22Rv1 (cell line): ENCODE measurements around the gene FBXW8.

Experiments used
- ZFX ChIP-seq: fragments of 450-650 bp; IDR thresholded peaks from 2 replicates; pipeline ENCODE4 v1.6.1; 2017; ENCODE audit warnings: antibody characterized with exemption, borderline replicate concordance
- TF ChIP-seq, protein P1 (sequence below): fragments of 450-650 bp; IDR thresholded peaks from 2 replicates; pipeline ENCODE4 v1.5.1; 2017; ENCODE audit warnings: mild to moderate bottlenecking

DNA sequence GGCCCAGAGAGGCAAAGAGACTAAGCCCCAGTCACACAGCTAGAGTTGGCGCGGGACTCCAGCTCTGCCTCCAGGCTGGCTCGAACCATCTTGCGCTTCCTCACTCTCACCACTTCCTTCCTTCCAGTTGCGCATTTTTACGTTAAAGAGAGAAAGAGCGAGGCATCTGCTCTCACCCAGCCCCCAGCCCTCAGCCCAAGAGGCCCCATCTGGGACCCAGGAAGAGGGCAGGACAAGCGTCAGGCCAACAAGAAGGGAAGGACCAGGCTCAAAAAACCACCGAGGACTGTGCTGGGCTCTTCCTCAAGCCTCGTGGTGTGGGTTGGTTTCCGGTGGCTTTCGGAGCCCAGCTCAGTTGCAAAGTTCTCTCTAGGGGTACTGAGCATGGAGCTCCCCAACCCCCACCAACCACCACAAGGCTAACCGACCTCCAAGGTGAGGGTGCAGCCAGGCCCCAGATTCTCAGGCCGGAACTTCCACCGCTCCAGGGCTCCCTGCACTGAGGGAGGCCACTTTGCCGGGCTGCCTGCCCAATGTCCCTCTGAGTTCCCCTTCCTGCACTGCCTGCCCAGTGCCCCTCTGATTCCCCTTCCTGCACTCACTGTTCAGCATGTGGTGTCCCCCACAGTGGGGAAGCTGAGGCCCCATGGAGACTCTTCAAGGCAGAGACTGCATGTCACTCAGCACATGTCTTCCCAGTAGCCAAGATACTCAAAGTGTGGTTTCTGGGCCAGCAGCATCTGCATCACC, 152.6 kb downstream of the FBXW8 start:
- TF ChIP-seq, protein P1, sequence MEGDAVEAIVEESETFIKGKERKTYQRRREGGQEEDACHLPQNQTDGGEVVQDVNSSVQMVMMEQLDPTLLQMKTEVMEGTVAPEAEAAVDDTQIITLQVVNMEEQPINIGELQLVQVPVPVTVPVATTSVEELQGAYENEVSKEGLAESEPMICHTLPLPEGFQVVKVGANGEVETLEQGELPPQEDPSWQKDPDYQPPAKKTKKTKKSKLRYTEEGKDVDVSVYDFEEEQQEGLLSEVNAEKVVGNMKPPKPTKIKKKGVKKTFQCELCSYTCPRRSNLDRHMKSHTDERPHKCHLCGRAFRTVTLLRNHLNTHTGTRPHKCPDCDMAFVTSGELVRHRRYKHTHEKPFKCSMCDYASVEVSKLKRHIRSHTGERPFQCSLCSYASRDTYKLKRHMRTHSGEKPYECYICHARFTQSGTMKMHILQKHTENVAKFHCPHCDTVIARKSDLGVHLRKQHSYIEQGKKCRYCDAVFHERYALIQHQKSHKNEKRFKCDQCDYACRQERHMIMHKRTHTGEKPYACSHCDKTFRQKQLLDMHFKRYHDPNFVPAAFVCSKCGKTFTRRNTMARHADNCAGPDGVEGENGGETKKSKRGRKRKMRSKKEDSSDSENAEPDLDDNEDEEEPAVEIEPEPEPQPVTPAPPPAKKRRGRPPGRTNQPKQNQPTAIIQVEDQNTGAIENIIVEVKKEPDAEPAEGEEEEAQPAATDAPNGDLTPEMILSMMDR = no peak
- no peak for TF ChIP-seq ZFX
